Panc1 (cell line): ENCODE results near the gene CBX8.

ENCODE experiments used
- POLR2AphosphoS5 ChIP-seq: IDR thresholded peaks from 2 replicates; pipeline ENCODE4 v1.6.1; 2012; ENCODE audit warnings: mild to moderate bottlenecking, low read depth, low read length, moderate library complexity
- TCF7L2 ChIP-seq: IDR thresholded peaks from 2 replicates; pipeline ENCODE4 v1.6.1; 2011; ENCODE audit warnings: mild to moderate bottlenecking, low read depth, low read length, inconsistent platforms
- TF ChIP-seq, protein P1 (sequence below): fragments of 450-650 bp; IDR thresholded peaks from 2 replicates; pipeline ENCODE4 v1.5.1; 2017; ENCODE audit warnings: mild to moderate bottlenecking
- TF ChIP-seq, protein P2 (sequence below), 2 experiments: IDR thresholded peaks; 2 replicates each; pipeline ENCODE4 v1.6.1; 2011 to 2012; ENCODE audit warnings: low read depth in 2 of 2, control low read depth in 1 of 2, low read length in 1 of 2, mild to moderate bottlenecking in 1 of 2, moderate library complexity in 1 of 2; ENCODE audit not compliant: insufficient read depth in 1 of 2

- TF ChIP-seq, protein P1, sequence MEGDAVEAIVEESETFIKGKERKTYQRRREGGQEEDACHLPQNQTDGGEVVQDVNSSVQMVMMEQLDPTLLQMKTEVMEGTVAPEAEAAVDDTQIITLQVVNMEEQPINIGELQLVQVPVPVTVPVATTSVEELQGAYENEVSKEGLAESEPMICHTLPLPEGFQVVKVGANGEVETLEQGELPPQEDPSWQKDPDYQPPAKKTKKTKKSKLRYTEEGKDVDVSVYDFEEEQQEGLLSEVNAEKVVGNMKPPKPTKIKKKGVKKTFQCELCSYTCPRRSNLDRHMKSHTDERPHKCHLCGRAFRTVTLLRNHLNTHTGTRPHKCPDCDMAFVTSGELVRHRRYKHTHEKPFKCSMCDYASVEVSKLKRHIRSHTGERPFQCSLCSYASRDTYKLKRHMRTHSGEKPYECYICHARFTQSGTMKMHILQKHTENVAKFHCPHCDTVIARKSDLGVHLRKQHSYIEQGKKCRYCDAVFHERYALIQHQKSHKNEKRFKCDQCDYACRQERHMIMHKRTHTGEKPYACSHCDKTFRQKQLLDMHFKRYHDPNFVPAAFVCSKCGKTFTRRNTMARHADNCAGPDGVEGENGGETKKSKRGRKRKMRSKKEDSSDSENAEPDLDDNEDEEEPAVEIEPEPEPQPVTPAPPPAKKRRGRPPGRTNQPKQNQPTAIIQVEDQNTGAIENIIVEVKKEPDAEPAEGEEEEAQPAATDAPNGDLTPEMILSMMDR, result no peak
- TF ChIP-seq POLR2AphosphoS5 (no peak), TCF7L2 (no peak)
- TF ChIP-seq, protein P2, sequence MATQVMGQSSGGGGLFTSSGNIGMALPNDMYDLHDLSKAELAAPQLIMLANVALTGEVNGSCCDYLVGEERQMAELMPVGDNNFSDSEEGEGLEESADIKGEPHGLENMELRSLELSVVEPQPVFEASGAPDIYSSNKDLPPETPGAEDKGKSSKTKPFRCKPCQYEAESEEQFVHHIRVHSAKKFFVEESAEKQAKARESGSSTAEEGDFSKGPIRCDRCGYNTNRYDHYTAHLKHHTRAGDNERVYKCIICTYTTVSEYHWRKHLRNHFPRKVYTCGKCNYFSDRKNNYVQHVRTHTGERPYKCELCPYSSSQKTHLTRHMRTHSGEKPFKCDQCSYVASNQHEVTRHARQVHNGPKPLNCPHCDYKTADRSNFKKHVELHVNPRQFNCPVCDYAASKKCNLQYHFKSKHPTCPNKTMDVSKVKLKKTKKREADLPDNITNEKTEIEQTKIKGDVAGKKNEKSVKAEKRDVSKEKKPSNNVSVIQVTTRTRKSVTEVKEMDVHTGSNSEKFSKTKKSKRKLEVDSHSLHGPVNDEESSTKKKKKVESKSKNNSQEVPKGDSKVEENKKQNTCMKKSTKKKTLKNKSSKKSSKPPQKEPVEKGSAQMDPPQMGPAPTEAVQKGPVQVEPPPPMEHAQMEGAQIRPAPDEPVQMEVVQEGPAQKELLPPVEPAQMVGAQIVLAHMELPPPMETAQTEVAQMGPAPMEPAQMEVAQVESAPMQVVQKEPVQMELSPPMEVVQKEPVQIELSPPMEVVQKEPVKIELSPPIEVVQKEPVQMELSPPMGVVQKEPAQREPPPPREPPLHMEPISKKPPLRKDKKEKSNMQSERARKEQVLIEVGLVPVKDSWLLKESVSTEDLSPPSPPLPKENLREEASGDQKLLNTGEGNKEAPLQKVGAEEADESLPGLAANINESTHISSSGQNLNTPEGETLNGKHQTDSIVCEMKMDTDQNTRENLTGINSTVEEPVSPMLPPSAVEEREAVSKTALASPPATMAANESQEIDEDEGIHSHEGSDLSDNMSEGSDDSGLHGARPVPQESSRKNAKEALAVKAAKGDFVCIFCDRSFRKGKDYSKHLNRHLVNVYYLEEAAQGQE (IDR thresholded peaks at IDR 0.05; ENCODE audit: insufficient read depth in 1 of 2, low read depth in 2 of 2, low read length in 1 of 2), result no peak
These were observed 12.4 kb downstream of the CBX8 start for GRCh38 chr17:79784353-79785016.
